Thyroid gland (tissue), 4 donors: ENCODE measurements around the gene AKAP1.

ENCODE experiments used
- POLR2A ChIP-seq, 2 donors: fragments of 450-650 bp; IDR thresholded peaks; one replicate each; pipeline ENCODE4 v1.6.1; 2017; ENCODE audit warnings: antibody characterized with exemption in 2 of 2, mild to moderate bottlenecking in 2 of 2, moderate library complexity in 1 of 2
- TF ChIP-seq, protein P1 (sequence below), 6 experiments: fragments of 200-600 bp in 3 of 6; fragments of 450-650 bp in 3 of 6; sonication (generic) in 3 of 6; IDR thresholded peaks; one replicate each; pipeline ENCODE4 v1.5.1; 2016 to 2019; ENCODE audit warnings: antibody characterized with exemption in 6 of 6, mild to moderate bottlenecking in 2 of 6, inconsistent platforms in 1 of 6, moderate library complexity in 1 of 6

GRCh38 chr17:57158795-57159194, 73.7 kb downstream of the AKAP1 start:
- TF ChIP-seq POLR2A (IDR thresholded peaks at IDR 0.05) = no peak
- TF ChIP-seq, protein P1, sequence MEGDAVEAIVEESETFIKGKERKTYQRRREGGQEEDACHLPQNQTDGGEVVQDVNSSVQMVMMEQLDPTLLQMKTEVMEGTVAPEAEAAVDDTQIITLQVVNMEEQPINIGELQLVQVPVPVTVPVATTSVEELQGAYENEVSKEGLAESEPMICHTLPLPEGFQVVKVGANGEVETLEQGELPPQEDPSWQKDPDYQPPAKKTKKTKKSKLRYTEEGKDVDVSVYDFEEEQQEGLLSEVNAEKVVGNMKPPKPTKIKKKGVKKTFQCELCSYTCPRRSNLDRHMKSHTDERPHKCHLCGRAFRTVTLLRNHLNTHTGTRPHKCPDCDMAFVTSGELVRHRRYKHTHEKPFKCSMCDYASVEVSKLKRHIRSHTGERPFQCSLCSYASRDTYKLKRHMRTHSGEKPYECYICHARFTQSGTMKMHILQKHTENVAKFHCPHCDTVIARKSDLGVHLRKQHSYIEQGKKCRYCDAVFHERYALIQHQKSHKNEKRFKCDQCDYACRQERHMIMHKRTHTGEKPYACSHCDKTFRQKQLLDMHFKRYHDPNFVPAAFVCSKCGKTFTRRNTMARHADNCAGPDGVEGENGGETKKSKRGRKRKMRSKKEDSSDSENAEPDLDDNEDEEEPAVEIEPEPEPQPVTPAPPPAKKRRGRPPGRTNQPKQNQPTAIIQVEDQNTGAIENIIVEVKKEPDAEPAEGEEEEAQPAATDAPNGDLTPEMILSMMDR (IDR thresholded peaks at IDR 0.05) = no peak
